H1 (cell line): ENCODE measurements around the gene INCENP.

Experiments used
- CTCF ChIP-seq, 3 experiments: IDR thresholded peaks; 1 replicate in 2 of 3; 2 replicates in 1 of 3; pipeline versions ENCODE4 v1.5.1 to v1.6.1; 2011; ENCODE audit warnings: low read length in 3 of 3, mild to moderate bottlenecking in 3 of 3, inconsistent platforms in 2 of 3, low read depth in 1 of 3, moderate library complexity in 1 of 3; ENCODE audit not compliant: insufficient read depth in 1 of 3; ENCODE audit errors: control extremely low read depth in 1 of 3
- EP300 ChIP-seq, 2 experiments: IDR thresholded peaks; 1 replicate in 1 of 2; 2 replicates in 1 of 2; pipeline ENCODE4 v1.6.1; 2011 to 2012; ENCODE audit warnings: low read depth in 2 of 2, low read length in 2 of 2, mild to moderate bottlenecking in 2 of 2, borderline replicate concordance in 1 of 2, inconsistent platforms in 1 of 2, moderate library complexity in 1 of 2
- EZH2 ChIP-seq: fragments of 200-600 bp; sonication (generic); IDR thresholded peaks from 2 replicates; pipeline ENCODE4 v1.7.1; 2012; ENCODE audit warnings: low read depth, mild to moderate bottlenecking, moderate library complexity, low read length, inconsistent platforms; ENCODE audit not compliant: severe bottlenecking
- MAFK ChIP-seq: IDR thresholded peaks from 2 replicates; pipeline ENCODE4 v1.6.1; 2012; ENCODE audit warnings: low read depth, mild to moderate bottlenecking, improper control_type of control experiment, low read length
- POLR2A ChIP-seq, 2 experiments: IDR thresholded peaks; 1 replicate in 1 of 2; 2 replicates in 1 of 2; pipeline ENCODE4 v1.6.1; 2011; ENCODE audit warnings: low read depth in 2 of 2, low read length in 2 of 2, mild to moderate bottlenecking in 2 of 2; ENCODE audit errors: control extremely low read depth in 1 of 2
- YY1 ChIP-seq: IDR thresholded peaks from 2 replicates; pipeline ENCODE4 v1.6.1; 2011; ENCODE audit warnings: low read depth, mild to moderate bottlenecking, low read length

- TF ChIP-seq CTCF (IDR thresholded peaks at IDR 0.05; ENCODE audit: control extremely low read depth in 1 of 3, insufficient read depth in 1 of 3, low read depth in 1 of 3, low read length in 3 of 3), result no peak
- no peak for TF ChIP-seq YY1
- no peak for TF ChIP-seq POLR2A (IDR thresholded peaks at IDR 0.05; ENCODE audit: control extremely low read depth in 1 of 2, low read depth in 2 of 2, low read length in 2 of 2)
- no peak for TF ChIP-seq EZH2
- TF ChIP-seq EP300 (IDR thresholded peaks at IDR 0.05; ENCODE audit: borderline replicate concordance in 1 of 2, low read depth in 2 of 2, low read length in 2 of 2), result no peak
- TF ChIP-seq MAFK, result no peak
Measured at GRCh38 chr11:62142043-62142375, 18.2 kb downstream of the INCENP start.
